HL-60 (cell line): ENCODE data around the gene FAM20A.

Source experiments
- DNase-seq, 2 experiments: peaks; one replicate each; pipeline ENCODE4 v3.0.0-alpha.2; 2010 to 2020; ENCODE audit warnings: low read depth in 1 of 2, low spot score in 1 of 2
- H3K27ac ChIP-seq: fragments of 250-450 bp; sonication (Bioruptor Pico); replicated peaks from 2 replicates; pipeline ENCODE4 v1.5.1; 2020; ENCODE audit warnings: mild to moderate bottlenecking, moderate library complexity
- H3K27me3 ChIP-seq: fragments of 250-450 bp; sonication (Bioruptor Pico); 2 replicates; pipeline ENCODE4 v1.5.1; 2021; ENCODE audit warnings: mild to moderate bottlenecking, moderate library complexity; ENCODE audit not compliant: insufficient read depth, poor library complexity, severe bottlenecking
- H3K4me3 ChIP-seq: replicated peaks from 2 replicates; pipeline ENCODE4 v1.5.1; 2011; ENCODE audit warnings: mild to moderate bottlenecking, control low read depth, low read length; ENCODE audit not compliant: insufficient read depth
- GABPA ChIP-seq: IDR thresholded peaks from 2 replicates; pipeline ENCODE4 v1.6.1; 2012; ENCODE audit warnings: low read depth
- POLR2AphosphoS5 ChIP-seq: IDR thresholded peaks from 2 replicates; pipeline ENCODE4 v1.6.1; 2012; ENCODE audit warnings: low read depth
- SPI1 ChIP-seq: IDR thresholded peaks from 2 replicates; pipeline ENCODE4 v1.6.1; 2012; ENCODE audit warnings: low read depth, mild to moderate bottlenecking, borderline replicate concordance
- TF ChIP-seq, protein P1 (sequence below): IDR thresholded peaks from 2 replicates; pipeline ENCODE4 v1.6.1; 2012; ENCODE audit warnings: low read depth; ENCODE audit not compliant: insufficient replicate concordance
- TF ChIP-seq, protein P2 (sequence below): IDR thresholded peaks from one replicate; pipeline ENCODE4 v1.5.1; 2011; ENCODE audit warnings: low read length, control low read depth, inconsistent platforms; ENCODE audit not compliant: insufficient read depth

FAM20A gene

DNA sequence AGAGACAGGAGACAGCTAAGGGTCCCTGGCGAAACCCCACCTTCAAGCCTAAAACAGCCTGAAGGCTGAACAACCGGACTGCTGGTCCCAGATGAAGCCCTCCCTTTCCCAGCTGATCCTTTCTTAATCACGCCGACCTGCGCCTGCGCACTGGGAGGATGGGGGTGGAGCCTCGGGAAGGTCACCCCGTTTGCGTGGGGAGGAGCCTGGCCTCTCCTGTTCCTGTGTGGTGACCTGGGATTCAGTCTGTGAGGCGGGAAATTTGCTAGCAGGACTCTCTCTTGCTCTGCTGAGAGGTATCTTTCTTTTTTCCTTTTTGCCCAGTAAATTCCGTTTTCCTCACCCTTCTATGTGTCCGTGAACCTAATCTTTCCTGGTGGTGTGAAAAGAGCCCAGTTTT lies 9.6 kb downstream of the FAM20A start:
- Histone ChIP-seq H3K4me3 (peak overlapping the region; percentile 20), H3K27me3 (peaks cover 3% of the 10 kb centered on the region), H3K27ac (no peak overlapping the region; the same call in 1 of the 2 replicates)
- TF ChIP-seq, protein P1, sequence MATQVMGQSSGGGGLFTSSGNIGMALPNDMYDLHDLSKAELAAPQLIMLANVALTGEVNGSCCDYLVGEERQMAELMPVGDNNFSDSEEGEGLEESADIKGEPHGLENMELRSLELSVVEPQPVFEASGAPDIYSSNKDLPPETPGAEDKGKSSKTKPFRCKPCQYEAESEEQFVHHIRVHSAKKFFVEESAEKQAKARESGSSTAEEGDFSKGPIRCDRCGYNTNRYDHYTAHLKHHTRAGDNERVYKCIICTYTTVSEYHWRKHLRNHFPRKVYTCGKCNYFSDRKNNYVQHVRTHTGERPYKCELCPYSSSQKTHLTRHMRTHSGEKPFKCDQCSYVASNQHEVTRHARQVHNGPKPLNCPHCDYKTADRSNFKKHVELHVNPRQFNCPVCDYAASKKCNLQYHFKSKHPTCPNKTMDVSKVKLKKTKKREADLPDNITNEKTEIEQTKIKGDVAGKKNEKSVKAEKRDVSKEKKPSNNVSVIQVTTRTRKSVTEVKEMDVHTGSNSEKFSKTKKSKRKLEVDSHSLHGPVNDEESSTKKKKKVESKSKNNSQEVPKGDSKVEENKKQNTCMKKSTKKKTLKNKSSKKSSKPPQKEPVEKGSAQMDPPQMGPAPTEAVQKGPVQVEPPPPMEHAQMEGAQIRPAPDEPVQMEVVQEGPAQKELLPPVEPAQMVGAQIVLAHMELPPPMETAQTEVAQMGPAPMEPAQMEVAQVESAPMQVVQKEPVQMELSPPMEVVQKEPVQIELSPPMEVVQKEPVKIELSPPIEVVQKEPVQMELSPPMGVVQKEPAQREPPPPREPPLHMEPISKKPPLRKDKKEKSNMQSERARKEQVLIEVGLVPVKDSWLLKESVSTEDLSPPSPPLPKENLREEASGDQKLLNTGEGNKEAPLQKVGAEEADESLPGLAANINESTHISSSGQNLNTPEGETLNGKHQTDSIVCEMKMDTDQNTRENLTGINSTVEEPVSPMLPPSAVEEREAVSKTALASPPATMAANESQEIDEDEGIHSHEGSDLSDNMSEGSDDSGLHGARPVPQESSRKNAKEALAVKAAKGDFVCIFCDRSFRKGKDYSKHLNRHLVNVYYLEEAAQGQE = no peak
- TF ChIP-seq GABPA (no peak), SPI1 (no peak), POLR2AphosphoS5 (no peak)
- TF ChIP-seq, protein P2, sequence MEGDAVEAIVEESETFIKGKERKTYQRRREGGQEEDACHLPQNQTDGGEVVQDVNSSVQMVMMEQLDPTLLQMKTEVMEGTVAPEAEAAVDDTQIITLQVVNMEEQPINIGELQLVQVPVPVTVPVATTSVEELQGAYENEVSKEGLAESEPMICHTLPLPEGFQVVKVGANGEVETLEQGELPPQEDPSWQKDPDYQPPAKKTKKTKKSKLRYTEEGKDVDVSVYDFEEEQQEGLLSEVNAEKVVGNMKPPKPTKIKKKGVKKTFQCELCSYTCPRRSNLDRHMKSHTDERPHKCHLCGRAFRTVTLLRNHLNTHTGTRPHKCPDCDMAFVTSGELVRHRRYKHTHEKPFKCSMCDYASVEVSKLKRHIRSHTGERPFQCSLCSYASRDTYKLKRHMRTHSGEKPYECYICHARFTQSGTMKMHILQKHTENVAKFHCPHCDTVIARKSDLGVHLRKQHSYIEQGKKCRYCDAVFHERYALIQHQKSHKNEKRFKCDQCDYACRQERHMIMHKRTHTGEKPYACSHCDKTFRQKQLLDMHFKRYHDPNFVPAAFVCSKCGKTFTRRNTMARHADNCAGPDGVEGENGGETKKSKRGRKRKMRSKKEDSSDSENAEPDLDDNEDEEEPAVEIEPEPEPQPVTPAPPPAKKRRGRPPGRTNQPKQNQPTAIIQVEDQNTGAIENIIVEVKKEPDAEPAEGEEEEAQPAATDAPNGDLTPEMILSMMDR = no peak
- peak in 1 of 2 experiments; percentile 74 for DNase-seq

DNA sequence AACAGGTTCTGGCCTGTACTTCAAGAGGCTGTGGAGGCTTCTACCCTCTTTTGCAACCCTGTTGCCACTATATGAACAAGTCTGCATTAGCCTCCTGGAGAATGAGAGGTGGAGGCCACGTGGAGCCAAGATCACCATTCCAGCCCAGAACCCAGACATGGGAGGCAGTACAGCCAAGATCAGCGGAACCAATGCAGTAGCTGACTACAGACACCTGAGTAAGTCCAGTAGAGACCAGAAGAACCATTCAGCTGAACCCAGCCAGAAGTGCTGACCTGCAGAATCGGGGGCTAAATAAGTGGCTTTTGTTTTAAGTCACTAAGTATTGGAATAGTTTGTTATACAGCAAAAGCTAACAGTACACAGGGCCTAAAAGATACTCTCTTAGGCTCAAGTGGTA lies 12.1 kb downstream of the FAM20A start:
- no peak overlapping the region for H3K27ac ChIP-seq
- DNase-seq = no peak
- no peak overlapping the region for H3K4me3 ChIP-seq
- TF ChIP-seq SPI1 = no peak
- TF ChIP-seq, protein P1 = no peak
- no peak for TF ChIP-seq POLR2AphosphoS5
- TF ChIP-seq GABPA = no peak
- TF ChIP-seq, protein P2 = no peak
- H3K27me3 ChIP-seq = no peaks in the 10 kb centered on the region

DNA sequence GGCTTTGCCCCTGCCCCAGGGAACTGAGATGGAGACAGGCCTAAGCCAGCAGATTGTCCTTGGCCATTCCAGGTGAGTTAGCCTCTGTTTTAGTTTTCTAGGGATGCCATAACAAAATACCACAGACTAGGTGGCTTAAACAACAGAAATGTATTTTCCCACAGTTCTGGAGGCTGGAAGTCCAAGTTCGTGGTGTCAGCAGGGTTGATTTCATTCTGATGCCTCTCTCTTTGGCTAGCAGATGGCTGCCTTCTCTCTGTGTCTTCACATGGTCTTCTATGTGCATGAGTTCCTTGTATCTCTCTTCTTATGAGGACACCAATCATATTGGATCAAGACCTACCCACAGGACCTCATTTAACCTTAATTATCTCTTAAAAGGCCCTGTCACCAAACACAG lies 12.8 kb downstream of the FAM20A start:
- DNase-seq = no peak
- H3K4me3 ChIP-seq = no peak overlapping the region
- H3K27ac ChIP-seq = no peak overlapping the region
- TF ChIP-seq, protein P1 = no peak
- TF ChIP-seq POLR2AphosphoS5 (no peak), SPI1 (no peak), GABPA (no peak)
- TF ChIP-seq, protein P2 = no peak
- no peaks in the 10 kb centered on the region for H3K27me3 ChIP-seq
